M059J (cell line): ENCODE results near the gene MRAS. TPM values are rescaled to one million over a fixed set of nuclear protein-coding genes. Genes with fewer than 3 reads are reported as not detected.
"Not testable (repeated sequence)": the region's sequence is repeated elsewhere in the genome, so short reads cannot be mapped to it uniquely, and the experiment has no call there.

ENCODE experiments used
- DNase-seq: peaks from one replicate; pipeline ENCODE4 v3.0.0-alpha.2; 2012; ENCODE audit warnings: low read depth
- total RNA-seq: library from RNA; depleted of rRNA; stranded (reverse); fragments of >200 nt; shearing (Covaris generic); gene quantifications from 2 replicates; pipeline ENCODE4 v1.2.3, GENCODE V29; 2014

The MRAS gene
- total RNA-seq, 1 experiment from 2014 or later: 14.4 TPM

DNA sequence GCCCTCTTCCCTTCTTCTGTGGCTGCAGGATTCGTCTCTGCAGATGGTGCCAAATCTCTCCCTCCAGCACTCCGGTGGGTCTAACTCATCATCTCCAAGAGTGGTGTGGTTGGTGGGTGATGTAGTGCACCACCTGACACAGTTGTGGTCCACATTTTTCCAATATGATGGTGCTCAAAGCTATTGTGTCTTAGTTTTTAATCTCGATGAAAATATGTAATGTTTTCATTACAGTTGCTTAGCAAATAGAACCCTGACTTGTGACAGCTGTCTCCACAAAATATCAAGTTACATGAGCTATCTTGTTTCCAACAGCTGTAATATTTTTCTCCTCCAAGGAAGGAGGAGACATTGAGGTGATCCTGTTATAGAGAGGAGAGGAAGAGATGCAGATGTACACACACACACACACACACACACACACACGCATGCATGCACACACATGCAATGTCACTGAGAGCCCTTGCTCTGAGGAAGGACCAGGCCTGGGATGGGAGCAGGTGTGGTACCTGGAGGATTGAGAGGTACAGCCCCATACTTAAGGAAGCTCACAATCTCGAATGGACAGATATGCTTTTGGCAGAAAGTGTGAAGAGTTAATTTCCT is 70.3 kb downstream of the MRAS start:
- DNase-seq: no peak

DNA sequence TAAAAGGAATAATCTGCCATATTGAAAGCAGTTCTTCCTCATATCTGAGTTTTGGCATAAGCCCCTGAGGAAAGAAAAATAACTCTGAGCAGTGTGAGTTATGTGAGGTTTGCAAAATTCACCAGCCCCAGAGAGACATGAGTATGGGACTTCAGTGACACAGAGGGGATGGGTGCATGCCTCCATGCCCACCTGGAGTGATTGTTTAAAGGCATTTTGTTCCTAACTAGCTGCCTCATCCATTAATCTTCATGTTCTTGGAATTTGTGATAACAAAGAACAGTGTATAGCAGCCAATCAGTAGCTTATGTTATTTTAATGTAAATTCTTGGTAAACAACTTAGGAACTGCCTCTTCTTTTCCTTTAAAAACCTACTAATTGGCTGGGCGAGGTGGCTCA is 74.9 kb downstream of the MRAS start:
- DNase-seq: no peak

DNA sequence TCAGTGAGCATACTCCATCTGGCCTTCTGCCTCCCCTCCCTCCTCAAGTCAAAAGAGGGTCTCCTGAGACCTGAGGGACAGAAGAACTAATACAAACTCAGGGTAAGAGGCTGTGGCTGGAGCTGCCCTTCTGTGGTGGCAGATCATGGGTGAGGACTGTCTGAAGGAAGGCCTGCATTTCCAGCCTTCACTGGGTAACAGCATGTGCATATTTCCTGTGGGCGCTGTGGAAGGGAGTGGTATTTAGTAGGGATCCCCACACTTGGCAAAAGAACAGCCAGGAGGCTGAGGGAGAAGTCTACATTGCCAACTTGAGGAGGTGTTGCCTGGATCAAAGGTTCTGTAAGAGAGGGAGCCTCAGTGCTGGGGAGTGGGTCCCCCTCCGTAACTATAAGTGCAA is 75.9 kb downstream of the MRAS start:
- DNase-seq: no peak

DNA sequence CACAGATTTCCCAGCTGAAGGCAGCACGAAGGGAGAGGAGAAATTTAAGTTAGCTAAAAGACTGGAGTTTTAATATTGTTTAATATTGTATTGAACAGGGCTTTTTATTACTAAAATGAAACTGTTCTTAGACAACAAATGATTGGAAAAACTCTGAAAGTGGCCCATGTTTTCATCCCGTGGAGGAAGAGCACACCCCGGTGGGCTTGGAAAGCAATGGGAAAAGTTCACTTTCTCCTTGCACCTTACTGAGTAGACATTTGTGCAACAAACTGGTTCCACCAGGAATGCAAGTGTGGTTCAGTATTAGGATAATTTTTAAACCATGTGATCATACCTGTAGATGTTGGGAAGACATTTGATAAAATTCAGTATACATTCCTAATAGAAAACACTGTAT is 77.8 kb downstream of the MRAS start:
- peak; percentile 39 for DNase-seq

DNA sequence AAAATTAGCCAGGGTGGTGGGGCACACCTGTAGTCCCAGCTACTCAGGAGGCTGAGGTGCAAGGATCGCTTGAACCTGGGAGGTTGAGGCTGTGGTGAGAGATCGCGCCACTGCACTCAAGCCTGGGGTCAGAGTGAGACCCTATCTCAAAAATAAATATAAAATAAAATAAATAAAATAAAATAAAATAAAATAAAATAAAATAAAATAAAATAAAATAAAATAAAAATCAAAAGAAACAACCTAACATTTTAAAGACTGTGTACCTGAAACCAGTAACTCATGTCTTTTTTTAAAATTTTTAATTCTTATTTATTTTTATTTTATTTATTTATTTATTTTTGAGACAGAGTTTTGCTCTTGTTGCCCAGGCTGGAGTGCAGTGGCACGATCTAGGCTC is 78.4 kb downstream of the MRAS start:
- DNase-seq: not testable (repeated sequence)

DNA sequence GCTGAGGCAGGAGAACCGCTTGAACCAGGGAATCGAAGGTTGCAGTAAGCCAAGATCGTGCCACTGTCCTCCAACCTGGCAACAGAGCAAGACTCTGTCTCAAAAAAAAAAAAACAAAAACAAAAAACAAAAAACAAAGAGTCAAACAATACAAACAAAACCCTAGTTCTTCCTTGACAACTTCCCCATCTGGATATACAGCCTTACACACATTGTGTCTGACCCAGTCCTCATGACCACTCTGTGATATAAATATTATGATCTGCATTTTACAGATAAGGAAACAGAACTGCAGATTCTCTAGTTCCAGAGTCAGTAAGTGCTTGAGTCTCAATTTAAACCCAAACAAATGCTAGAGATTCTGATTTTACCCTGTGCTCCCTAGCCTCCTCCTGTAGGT is 81.3 kb downstream of the MRAS start:
- no peak for DNase-seq

DNA sequence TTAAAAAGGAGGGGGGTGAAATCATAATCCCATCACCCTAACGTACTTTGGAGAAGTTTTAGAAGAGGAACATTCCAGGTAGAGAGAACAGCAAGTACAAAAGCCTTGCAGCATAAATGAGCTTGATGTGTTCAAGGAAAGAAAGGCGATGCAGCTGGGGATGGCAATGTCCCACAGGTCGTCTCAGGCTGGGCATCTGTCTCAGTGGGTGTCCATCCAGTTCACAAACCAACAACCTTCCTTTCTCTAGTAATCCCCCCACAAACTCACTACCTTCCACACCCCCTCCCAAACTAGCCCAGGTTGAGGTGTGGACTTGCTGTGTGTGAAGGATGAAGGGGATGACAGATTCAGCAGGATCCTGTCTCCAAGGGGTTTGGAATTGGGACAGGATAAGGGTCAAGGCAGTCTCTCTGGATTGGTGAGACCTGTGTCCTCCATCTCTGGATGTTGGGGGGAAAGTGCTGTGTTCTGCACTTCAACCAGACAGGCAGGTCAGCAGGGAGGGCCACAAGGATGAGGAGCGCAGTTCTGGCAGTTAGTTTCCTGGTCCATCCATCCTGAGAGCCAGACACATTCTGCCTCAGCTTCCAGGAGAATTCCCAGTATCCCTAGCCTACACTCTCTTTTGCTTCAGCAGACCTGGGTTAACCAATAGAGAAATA is 84.3 kb downstream of the MRAS start:
- DNase-seq: no peak

DNA sequence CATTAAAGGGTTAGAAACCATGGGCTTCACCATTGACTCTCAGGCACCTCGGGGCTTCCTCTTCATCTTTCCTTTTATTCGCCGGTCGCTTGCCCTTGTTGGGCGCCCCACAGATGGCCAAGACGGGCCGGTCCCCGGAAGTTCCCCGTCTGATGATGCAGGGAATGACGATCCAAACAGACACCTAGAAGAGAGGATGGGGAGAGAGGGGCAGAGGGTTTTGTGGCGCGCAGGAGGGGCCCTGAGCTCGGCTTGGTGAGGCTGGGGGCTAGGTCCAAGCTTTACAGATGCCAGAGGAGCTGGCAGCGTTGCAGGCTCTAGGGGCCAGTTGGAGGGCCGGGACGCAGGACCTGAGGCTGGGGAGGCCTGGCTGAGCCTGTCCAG is 85.5 kb downstream of the MRAS start:
- no peak for DNase-seq

DNA sequence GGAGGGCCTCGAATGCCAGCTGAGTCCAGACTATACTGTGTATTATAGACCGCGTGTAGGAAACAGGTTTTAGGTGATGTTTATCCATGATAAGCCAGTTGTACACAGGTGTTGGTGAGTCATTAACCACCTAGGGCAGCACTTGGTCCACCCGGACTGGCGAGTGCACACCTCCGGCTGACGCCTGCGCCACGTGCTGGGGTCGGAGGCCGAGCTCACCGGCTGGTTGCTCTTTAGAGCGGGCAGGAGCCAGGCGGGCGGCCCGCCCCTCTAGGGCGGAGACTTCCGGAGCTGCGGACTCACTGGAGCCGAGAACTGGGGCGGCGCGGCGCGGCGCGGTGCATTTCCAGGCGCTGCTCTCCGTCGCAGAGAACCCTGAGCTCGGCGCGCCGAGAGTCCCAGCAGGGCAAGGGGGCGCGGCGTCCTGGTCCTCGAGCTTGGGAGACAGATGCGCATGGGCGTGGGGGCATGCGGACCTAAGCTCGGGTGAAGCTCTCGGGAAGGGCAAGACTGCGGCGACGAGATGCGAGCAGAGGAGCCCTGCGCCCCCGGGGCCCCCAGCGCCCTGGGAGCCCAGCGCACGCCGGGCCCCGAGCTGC is 86.0 kb downstream of the MRAS start, which contains the start of gene ESYT3:
Gene ESYT3 (plus strand): TSS at position 341 of the 599 bp plus-strand sequence. CDS start 183 bp downstream, at position 524.
- peak; percentile 73 for DNase-seq

DNA sequence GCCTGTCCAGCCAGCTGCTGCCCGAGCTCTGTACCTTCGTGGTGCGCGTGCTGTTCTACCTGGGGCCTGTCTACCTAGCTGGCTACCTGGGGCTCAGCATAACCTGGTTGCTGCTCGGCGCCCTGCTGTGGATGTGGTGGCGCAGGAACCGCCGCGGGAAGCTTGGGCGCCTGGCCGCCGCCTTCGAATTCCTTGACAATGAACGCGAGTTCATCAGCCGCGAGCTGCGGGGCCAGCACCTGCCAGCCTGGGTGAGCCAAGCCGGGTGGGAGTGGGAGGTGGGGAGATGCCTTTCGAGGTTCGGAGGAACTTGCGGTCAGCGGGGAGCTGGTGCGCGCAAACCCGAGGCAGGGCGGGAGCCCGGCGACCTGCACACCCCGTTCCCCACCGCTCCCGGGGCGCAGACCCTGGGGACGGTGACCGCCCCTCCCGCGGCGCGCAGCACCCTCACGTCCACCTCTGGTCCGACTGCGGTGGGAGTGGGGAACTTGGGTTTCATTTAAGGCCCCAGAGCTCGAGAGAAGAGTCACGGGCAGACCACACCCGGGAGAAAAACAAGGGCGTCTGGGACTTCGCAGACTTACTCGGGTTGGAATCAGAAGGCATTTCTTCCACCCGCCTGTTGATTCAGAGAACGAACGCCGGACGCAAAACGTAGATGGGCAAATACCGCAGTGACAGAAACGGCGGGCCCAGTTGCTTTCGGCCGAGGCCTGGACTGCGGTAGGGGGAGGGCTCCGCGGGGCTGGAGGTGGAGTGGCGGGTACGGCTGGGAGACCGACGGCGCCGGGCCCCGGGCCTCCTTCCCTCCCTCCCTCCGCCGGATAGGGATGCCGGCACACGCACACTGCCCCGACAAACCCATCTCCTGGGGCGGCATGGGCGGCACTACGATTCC is 86.7 kb downstream of the MRAS start:
- DNase-seq: peak; percentile 30

DNA sequence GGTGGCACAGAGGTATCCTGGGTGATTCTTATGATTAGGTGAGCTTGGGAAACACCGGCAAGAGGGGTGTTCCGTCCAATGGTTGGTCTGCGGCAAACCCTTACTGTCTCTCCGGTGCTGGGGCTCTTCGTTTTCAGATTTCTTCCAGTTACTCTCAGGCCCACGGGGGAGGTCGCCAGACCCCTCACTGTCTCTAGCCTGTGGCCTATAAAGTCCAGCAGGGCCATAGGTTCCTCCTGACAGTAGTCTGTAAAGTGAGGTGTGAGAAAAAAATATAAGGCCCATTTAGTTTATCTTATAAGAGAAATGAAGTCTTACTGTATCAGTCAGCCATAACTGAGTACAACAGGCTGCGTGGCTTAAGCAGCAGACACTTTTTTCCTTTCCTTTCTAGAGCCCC is 87.5 kb downstream of the MRAS start:
- DNase-seq: no peak

DNA sequence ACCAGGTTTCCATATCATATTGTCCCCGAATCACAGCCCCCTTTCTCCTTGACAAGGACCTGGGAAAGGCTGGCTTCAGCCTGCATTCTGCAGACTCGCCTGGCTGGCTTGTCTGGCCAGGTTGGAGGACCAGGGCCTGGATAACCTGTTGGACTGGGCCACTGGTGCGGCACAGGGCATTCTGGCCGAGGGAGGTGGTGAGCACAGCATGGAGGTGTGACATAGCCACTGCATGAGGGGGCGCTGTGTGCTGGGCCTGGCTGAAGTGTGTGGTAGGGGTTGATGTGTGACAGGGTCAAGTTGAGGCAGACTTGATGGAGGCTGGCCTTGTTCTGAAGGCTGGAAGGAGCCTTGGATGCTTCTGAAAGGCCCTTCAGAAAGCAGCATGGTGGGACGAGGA is 88.9 kb downstream of the MRAS start:
- no peak for DNase-seq

DNA sequence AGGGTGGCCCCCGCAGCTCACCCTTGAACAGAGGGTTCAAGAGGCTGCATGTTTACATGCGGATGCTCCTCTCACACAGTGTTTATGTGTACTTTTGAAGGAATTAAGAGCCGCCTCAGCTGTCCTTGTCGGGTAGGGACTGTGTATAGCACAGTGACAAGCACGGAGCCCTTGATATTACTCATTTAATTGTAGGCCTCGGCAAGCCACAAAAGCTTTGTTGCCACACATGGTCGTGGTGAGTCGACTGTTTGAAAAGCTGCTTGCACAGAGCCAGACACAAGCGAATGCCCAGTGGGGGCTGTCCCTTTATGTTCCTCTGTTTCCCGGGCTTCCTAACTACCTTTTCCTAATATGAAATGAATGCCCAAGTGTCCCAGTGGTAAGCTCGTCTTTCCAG is 90.5 kb downstream of the MRAS start:
- peak; percentile 79 for DNase-seq

DNA sequence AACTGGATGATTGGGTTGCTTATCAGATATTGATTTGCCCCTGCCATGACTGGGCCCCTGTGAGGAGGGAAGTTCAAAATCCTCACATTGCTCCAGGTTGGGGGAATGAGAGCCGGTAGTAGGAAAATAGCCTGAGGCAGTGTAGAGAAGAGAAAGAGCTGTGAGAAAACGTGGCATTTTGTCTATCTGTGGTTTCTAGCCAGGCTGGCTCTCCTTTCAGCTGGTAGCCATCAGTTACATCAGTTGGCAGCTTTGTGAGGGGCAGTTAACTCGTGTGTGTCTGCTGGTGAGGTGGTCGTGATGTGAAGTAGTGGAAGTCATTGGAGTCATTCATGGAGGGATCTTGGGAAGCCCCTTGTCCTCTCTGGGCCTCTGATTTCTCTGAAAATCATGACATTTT is 91.3 kb downstream of the MRAS start:
- peak; percentile 87 for DNase-seq

DNA sequence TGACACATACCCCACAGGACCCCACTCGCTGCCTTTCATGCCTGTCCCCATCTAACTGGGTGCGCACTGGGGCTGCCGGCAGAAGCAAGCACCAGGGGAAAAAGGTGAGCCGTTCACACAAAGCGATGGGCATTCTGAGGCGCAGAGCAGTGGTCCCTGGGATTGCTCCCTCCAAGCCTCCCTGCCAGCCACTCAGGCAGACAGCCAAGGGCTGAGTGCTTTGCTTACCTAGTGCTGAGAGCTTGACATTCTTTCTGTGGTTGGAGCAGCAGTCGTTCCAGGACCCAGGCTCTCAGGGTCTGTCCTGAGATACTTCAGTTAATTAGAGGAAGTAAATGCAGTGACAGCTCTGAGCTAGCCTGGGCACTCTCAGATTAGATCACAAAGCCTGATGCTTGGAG is 91.7 kb downstream of the MRAS start:
- peak; percentile 90 for DNase-seq

DNA sequence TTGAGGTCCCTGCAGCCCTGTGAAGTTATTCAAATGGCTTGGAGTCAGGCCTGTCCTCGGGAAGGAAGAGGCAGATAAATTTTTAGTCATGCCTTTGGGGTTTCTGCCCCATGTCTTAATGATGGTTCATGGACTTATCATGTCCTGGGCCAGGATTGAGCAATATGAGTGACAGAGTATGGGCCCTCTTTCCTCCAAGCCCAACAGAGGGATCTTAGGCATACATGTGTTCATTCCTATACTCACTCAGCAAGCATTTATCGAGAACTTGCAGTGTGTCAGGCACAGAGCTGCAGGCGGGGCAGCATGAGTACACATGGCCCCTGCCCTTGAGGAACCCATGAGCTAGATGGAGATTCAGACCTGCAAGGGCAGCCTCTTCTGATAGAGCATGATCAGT is 92.2 kb downstream of the MRAS start:
- DNase-seq: peak; percentile 59

DNA sequence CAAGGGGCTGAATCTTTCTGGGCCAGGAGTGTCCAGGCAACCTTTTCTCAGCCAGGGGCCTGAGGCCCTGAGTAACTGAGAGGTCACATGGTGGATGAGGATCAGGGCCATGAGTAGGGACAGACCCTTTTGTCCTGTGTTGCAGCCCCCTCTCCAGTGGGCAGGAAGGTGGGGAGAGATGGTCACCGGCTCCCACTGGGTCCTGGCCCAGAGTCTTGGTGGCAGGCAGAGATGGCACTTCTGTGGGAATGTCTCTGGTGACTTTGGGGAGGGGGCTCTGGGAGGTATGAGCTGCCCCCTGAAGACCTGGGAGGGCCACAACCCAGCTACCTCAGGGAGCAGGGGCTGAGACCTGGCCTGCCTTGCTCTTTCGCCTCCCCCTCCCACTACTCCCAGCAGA is 92.9 kb downstream of the MRAS start:
- no peak for DNase-seq

DNA sequence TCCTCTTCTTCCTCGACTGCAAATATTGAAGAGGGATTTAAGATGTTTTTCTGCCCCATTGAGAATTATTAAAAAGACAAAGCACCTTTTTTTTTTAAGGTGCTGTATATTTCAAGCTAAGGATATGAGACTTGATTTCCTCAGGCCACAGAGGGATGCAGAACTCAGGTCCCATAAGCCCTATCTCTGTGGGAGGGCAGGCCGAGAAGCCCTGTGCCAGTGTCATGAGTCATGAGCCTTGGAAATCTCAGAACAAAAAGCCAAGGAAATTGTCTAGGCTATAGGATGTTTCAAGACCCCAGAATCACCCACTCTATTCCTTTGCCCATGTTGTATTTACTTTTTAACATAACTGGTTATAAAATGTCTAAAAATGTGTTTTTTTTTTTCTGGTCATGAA is 93.4 kb downstream of the MRAS start:
- peak; percentile 78 for DNase-seq

DNA sequence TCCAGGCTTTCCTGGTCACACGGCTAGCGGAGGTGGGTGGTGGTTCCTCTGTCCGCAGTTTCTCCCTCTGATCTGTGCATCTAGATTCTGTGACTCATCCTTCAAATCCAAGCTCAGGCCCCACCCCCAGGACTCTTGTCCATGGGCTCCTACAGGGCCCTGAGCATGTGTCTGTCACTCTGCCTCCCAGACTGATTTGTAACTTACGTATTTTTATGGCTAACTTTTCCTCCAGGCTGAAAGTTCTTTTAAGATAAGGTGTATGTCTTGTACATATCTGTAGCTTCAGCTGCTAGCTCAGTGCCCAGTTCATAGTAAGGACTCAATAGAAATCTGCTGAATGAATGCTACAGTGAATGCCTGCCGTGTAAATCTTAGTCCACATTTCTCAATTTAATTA is 94.1 kb downstream of the MRAS start:
- peak; percentile 90 for DNase-seq

DNA sequence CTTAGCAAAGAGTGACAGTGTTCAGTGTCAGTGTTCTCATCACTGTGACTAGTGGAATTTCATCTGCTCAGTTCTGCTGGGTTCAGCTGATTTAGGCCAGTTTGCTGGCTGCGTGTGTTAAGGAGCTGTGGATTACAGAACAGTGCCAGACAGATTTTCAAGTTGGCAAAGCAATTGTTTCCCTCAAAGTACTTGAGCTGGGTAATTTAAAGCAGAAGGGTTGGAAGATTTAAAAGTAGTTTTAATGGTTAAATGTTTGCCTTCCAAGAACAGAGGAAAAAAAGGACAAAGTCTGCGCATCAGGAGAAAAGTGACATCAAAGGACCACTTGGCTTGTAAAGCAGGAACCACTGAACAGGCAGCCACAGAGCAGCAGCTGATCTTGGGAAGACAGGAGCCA is 94.7 kb downstream of the MRAS start:
- no peak for DNase-seq

DNA sequence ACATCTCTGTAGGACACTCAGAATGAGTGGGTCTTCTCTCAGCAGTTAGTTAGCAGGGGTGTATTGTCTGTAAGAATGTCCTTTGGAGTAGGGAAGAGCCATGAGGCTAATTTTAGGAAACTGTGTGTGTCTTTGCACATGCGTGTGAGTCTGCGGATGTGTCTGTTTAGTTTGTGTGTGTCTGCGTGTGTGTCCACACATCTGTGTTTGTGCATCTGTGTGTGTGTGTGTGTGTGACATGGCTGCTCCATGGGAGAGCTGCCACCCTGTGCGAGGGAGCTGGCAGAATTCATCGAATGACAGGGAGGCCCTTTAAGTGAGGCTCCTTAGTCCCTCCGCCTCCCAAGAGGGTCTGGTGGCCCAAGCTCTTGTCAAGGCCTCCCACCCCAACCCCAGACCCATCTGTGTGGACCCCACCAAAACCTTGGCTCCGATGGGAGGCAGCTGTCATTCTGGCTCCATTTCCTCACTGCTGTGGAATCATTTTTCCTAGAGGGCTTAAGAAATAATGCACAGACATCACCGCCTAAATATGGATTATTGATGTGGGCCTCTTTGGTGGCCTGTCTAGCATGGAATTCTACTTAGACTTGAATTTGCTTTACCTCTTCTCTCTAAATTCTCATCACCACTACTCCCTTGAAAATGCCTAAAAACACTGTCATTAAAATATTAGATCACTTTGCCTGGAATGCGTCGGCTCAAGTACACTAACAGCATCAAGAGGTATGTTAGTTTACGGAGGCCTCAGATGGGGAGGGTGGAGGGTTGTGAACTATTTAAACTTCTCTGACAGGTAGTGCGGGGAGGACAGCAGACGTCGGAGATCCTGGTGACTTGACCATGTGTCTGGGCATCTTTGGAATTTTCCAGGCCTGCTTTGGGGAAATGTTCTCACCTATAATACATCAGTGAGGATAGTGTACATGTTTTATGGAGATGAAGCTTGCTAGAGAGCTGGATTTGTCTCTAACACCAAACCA is 95.4 kb downstream of the MRAS start:
- DNase-seq: no peak
